Germinal center (tissue), 1 donor: Measurements from ENCODE around the gene TSEN15.
A peak's percentile ranks its signal among the peaks of the same experiment; 100 is the strongest.
"Not testable (repeated sequence)": the region's sequence is repeated elsewhere in the genome, so short reads cannot be mapped to it uniquely, and the experiment has no call there.

Experiments
- DNase-seq: peaks from one replicate; pipeline ENCODE4 v3.0.0; 2012; ENCODE audit warnings: mixed read lengths, low spot score

TSEN15 gene

GRCh38 chr1:184053881-184054280 lies 2.4 kb downstream of the TSEN15 start:
- DNase-seq = no peak

- no peak for DNase-seq
These were observed 5.5 kb downstream of the TSEN15 start for GRCh38 chr1:184056921-184057555.

- no peak for DNase-seq
These were observed 8.4 kb downstream of the TSEN15 start for GRCh38 chr1:184059887-184060286.

GRCh38 chr1:184060316-184060715 lies 8.8 kb downstream of the TSEN15 start:
- no peak for DNase-seq

DNA sequence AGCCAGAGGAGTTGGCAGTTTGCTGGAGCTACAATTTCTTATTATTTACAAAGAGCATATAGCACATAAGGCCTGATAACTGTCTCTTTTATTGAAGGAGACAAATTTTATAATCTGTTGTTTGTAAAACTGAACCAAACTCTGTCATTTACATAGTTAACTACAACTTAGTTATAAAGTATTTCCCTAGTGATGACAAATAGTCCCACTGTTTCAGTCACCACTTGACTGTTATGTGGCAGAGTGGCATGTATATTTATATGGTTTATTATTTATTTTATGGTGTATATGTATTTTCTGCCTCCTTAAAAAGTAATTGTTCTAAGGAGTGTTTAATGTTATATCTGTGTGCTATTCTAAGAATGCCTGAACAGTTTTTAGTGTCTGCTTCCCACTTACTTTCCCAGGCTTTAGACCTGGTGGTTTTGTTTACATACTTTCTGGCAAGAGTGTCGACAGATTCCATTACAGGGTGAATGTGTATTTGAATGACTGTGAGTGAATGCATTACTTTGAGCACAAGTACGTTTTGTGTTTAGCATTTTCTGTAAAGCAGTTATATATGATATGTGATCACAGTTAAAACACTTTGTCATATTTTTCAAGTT lies 10.0 kb downstream of the TSEN15 start:
- DNase-seq = no peak

DNA sequence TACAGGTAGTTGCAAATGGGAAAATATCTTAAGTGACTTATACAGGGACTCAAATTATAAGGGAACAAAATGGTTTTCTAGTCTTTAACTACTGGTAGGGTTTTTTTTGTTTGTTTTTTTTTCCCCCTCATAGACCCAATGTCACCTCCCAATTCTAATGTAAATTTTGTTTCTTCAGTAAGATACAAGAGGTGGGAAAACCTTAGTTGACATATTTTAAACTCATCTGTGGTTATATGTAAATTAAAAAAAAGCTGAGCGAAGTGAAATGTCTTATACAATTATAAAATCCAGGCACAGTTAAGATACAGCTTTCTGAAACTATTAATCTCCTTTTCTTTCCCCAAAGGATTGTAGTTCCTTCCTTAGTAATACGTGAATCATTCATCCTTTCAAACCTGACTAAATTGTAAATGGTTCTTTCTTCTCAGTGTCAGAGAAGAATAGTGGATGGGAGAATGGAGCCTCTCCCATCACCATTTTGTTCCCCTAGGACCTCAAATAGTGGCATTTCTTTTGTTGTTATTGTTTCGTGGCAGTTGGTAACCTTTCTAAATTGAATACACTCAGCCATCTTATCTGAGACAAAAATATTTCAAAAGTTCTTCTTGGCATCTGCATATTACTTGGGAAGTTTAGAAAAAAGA lies 11.2 kb downstream of the TSEN15 start:
- no peak for DNase-seq

GRCh38 chr1:184065559-184065958 lies 14.0 kb downstream of the TSEN15 start:
- no peak for DNase-seq

GRCh38 chr1:184068354-184068753 lies 16.8 kb downstream of the TSEN15 start:
- DNase-seq = no peak

GRCh38 chr1:184069675-184070074 lies 18.1 kb downstream of the TSEN15 start:
- DNase-seq = no peak

GRCh38 chr1:184072376-184072775 lies 20.8 kb downstream of the TSEN15 start:
- DNase-seq = no peak

- DNase-seq = no peak
These were observed 22.9 kb downstream of the TSEN15 start for GRCh38 chr1:184074383-184074782.

- DNase-seq = peak; percentile 25
These were observed 23.8 kb downstream of the TSEN15 start for GRCh38 chr1:184075055-184076029.

GRCh38 chr1:184078564-184079249 lies 27.2 kb downstream of the TSEN15 start:
- DNase-seq = no peak

DNA sequence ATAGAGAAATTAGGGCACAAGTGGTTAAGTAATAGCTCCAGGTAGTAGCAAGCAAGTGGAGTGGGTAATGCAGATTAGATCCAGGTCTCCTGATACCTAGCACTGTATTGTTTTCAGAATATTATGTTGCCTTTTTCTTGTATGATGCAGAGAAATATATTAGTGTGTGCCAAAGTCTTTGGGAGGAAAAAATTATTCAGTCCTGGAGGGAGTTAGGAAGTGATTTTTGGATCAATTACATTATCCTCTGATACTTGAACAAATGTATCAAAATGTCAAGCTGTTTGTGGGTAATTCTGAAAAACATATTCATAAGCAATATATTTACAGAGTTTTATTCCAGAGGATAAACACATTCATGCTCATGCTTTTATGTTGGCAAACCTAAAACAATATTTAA lies 28.8 kb downstream of the TSEN15 start:
- DNase-seq = no peak

DNA sequence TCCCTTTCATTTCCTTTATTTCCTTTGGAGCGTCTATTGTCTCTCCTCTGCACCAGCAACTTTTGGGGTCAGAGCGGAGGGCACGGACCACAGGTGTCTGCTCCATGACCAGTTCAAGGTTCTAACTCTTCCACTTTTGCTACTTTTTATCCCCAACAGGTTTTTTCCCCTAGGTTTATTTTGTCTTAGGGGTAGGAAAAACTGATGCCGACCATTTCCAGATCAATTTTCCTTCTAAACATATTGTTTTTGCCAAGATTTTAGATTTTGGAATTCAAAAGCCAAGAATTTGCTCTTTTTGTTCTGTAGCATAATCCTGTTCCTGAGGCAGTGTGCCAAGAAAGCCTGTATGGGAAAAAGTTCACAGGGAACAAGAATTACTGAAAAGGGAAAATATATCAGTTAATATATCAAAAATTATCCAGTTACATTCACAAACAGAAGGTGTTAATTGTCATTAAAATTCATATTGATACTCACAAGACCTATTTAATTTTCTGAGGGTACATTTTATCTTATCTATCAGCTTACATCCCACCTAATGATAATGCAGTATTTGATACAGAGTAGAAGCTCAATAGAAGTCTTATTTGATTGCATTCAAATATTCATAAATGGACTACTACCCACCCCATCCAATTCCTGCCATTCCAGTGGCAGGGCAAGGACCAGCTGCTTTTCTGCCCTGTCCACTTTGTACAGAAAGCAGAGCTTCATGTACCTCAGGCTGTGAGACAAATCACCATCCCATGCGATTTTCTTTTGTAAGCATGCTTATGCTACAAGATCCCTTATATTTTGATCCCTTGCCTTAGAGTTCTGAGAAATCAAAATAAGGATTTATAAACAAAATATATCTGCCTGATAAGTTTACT lies 31.2 kb downstream of the TSEN15 start:
- DNase-seq = no peak

- DNase-seq = no peak
These were observed 34.1 kb downstream of the TSEN15 start for GRCh38 chr1:184085667-184086066.

- DNase-seq = no peak
These were observed 36.5 kb downstream of the TSEN15 start for GRCh38 chr1:184088037-184088436.

DNA sequence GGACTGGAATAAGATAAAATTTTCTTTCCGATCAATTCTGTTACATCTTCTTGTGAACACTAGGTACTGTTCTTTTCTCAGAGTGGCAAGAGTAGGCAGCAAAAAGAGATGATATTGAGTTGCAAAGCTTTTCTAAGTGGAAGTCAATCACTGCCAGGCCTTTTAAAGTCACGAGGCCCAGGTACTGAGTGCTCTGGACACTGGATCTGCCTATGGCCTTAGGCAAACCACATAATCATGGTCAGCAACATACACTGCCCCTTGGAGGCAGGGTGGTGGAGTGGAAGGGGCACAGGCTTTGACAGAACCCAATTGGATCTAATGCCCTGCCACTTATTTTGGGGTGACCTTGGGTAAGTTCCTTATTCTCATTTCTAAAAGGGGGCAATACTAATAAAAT lies 41.5 kb downstream of the TSEN15 start:
- DNase-seq = no peak

DNA sequence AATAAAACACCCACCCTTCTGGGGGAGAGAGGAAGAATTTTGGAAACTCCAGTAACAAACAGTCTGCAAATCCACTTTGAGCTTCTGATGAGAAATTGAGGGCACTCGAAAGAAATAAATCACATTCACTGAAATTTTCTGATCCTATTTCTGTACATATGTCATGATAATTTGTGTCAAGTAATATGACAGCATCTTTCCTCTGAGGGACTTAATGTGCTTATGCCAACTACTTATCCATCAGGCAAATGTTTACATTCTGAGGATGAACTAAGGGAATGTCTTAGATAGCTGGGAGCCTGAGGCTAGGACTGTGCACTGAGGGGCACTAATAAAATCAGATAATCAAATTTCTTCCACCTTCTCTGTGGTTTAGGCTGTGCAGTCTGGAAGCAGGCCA lies 44.5 kb downstream of the TSEN15 start:
- DNase-seq = no peak

DNA sequence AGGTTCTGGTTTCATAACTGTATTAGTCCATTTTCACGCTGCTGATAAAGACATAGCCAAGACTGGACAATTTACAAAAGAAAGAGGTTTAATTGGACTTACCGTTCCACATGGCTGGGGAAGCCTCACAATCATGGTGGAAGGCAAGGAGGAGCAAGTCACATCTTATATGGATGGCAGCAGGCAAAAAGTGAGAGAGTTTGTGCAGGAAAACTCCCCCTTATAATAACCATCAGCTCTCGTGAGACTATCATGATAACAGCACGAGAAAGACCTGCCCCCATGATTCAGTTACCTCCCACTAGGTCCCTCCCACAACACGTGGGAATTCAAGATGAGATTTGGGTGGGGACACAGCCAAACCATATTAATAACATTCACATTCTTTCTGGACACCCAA lies 45.0 kb downstream of the TSEN15 start:
- not testable (repeated sequence) for DNase-seq

GRCh38 chr1:184101141-184101540 lies 49.6 kb downstream of the TSEN15 start:
- no peak for DNase-seq
